HUES6 (cell line): ENCODE data around the gene GRPEL2.

ENCODE experiments used
- H3K27ac ChIP-seq: 2 replicates; pipeline ENCODE4 v1.7.0; 2013; ENCODE audit warnings: low read depth, mild to moderate bottlenecking, low read length, inconsistent platforms
- H3K27me3 ChIP-seq: 2 replicates; pipeline ENCODE4 v1.6.1; 2013; ENCODE audit warnings: low read length; ENCODE audit not compliant: control insufficient read depth, insufficient read depth
- H3K36me3 ChIP-seq: 2 replicates; pipeline ENCODE4 v1.6.1; 2013; ENCODE audit warnings: low read length; ENCODE audit not compliant: control insufficient read depth, insufficient read depth
- H3K4me1 ChIP-seq: 2 replicates; pipeline ENCODE4 v1.6.1; 2013; ENCODE audit warnings: low read length; ENCODE audit not compliant: control insufficient read depth, insufficient read depth
- H3K4me3 ChIP-seq: 2 replicates; pipeline ENCODE4 v1.5.1; 2013; ENCODE audit warnings: low read depth, low read length
- H3K9ac ChIP-seq: one replicate; pipeline ENCODE4 v1.6.1; 2013; ENCODE audit warnings: mild to moderate bottlenecking, low read length
- H3K9me3 ChIP-seq: 2 replicates; pipeline ENCODE4 v1.6.1; 2013; ENCODE audit warnings: low read depth, low read length; ENCODE audit not compliant: control insufficient read depth, insufficient read depth

The GRPEL2 gene

GRCh38 chr5:149340920-149341319, 4.4 kb upstream of the GRPEL2 start:
- no peak overlapping the region for H3K4me3 ChIP-seq
- no peaks in the 10 kb centered on the region for H3K27me3 ChIP-seq
- H3K9ac ChIP-seq: no peak overlapping the region
- no peak overlapping the region for H3K27ac ChIP-seq
- H3K36me3 ChIP-seq: no peaks in the 10 kb centered on the region
- H3K4me1 ChIP-seq: no peaks in the 10 kb centered on the region
- H3K9me3 ChIP-seq: no peaks in the 10 kb centered on the region

GRCh38 chr5:149341876-149342275, 3.4 kb upstream of the GRPEL2 start:
- H3K27ac ChIP-seq: no peak overlapping the region
- H3K27me3 ChIP-seq: no peaks in the 10 kb centered on the region
- no peak overlapping the region for H3K9ac ChIP-seq
- H3K4me1 ChIP-seq: no peaks in the 10 kb centered on the region; the same call in 1 of the 2 replicates
- no peaks in the 10 kb centered on the region for H3K36me3 ChIP-seq
- no peaks in the 10 kb centered on the region for H3K9me3 ChIP-seq
- no peak overlapping the region for H3K4me3 ChIP-seq

- H3K36me3 ChIP-seq: peaks cover 23% of the 10 kb centered on the region
- no peak overlapping the region for H3K4me3 ChIP-seq
- H3K9ac ChIP-seq: no peak overlapping the region
- no peaks in the 10 kb centered on the region for H3K27me3 ChIP-seq
- no peaks in the 10 kb centered on the region for H3K9me3 ChIP-seq
- H3K4me1 ChIP-seq: no peaks in the 10 kb centered on the region; the same call in 1 of the 2 replicates
- H3K27ac ChIP-seq: no peak overlapping the region
Observed at GRCh38 chr5:149344151-149344550, 1.1 kb upstream of the GRPEL2 start.

GRCh38 chr5:149345892-149346222, 558 bp downstream of the GRPEL2 start:
- no peaks in the 10 kb centered on the region for H3K27me3 ChIP-seq
- no peaks in the 10 kb centered on the region; the same call in 1 of the 2 replicates for H3K4me1 ChIP-seq
- H3K9me3 ChIP-seq: no peaks in the 10 kb centered on the region
- H3K4me3 ChIP-seq: peak overlapping the region; percentile 80
- peak overlapping the region; percentile 69 for H3K27ac ChIP-seq
- peaks cover 40% of the 10 kb centered on the region for H3K36me3 ChIP-seq
- H3K9ac ChIP-seq: peak overlapping the region; percentile 91

GRCh38 chr5:149348518-149348917, 3.2 kb downstream of the GRPEL2 start:
- no peaks in the 10 kb centered on the region for H3K27me3 ChIP-seq
- H3K36me3 ChIP-seq: peaks cover 66% of the 10 kb centered on the region
- H3K9me3 ChIP-seq: no peaks in the 10 kb centered on the region
- H3K4me1 ChIP-seq: no peaks in the 10 kb centered on the region; the same call in 1 of the 2 replicates
- H3K4me3 ChIP-seq: no peak overlapping the region
- H3K9ac ChIP-seq: no peak overlapping the region
- H3K27ac ChIP-seq: no peak overlapping the region

- Histone ChIP-seq H3K9ac (no peak overlapping the region), H3K4me1 (no peaks in the 10 kb centered on the region; the same call in 1 of the 2 replicates), H3K27ac (no peak overlapping the region), H3K36me3 (peaks cover 74% of the 10 kb centered on the region), H3K27me3 (no peaks in the 10 kb centered on the region), H3K9me3 (no peaks in the 10 kb centered on the region), H3K4me3 (no peak overlapping the region)
Observed at GRCh38 chr5:149349382-149349781, 4.1 kb downstream of the GRPEL2 start.

GRCh38 chr5:149352169-149352568, 6.9 kb downstream of the GRPEL2 start:
- Histone ChIP-seq H3K36me3 (peaks cover 86% of the 10 kb centered on the region), H3K4me1 (no peaks in the 10 kb centered on the region), H3K9me3 (no peaks in the 10 kb centered on the region)

GRCh38 chr5:149353911-149354310, 8.6 kb downstream of the GRPEL2 start:
- peaks cover 68% of the 10 kb centered on the region for H3K36me3 ChIP-seq
- peaks cover 5% of the 10 kb centered on the region for H3K4me1 ChIP-seq

More at GRCh38 chr5:149352169-149352568, 6.9 kb downstream of the GRPEL2 start:
- Histone ChIP-seq H3K9ac (no peak overlapping the region), H3K27ac (no peak overlapping the region), H3K4me3 (no peak overlapping the region), H3K27me3 (no peaks in the 10 kb centered on the region)

GRCh38 chr5:149355688-149356087, 10.4 kb downstream of the GRPEL2 start:
- peaks cover 5% of the 10 kb centered on the region for H3K4me1 ChIP-seq
- no peaks in the 10 kb centered on the region for H3K9me3 ChIP-seq
- H3K9ac ChIP-seq: no peak overlapping the region
- H3K4me3 ChIP-seq: no peak overlapping the region
- no peaks in the 10 kb centered on the region; the same call in 1 of the 2 replicates for H3K27me3 ChIP-seq
- H3K36me3 ChIP-seq: peaks cover 51% of the 10 kb centered on the region
- H3K27ac ChIP-seq: no peak overlapping the region

More at GRCh38 chr5:149353911-149354310, 8.6 kb downstream of the GRPEL2 start:
- Histone ChIP-seq H3K9ac (no peak overlapping the region), H3K27me3 (no peaks in the 10 kb centered on the region), H3K9me3 (no peaks in the 10 kb centered on the region), H3K27ac (no peak overlapping the region), H3K4me3 (no peak overlapping the region)

- Histone ChIP-seq H3K27me3 (no peaks in the 10 kb centered on the region; the same call in 1 of the 2 replicates), H3K9ac (no peak overlapping the region), H3K27ac (no peak overlapping the region), H3K9me3 (no peaks in the 10 kb centered on the region), H3K36me3 (peaks cover 44% of the 10 kb centered on the region), H3K4me3 (no peak overlapping the region), H3K4me1 (peaks cover 5% of the 10 kb centered on the region)
Observed at GRCh38 chr5:149356391-149356790, 11.1 kb downstream of the GRPEL2 start.

- Histone ChIP-seq H3K27me3 (no peaks in the 10 kb centered on the region; the same call in 1 of the 2 replicates), H3K36me3 (peaks cover 31% of the 10 kb centered on the region), H3K4me1 (peaks cover 5% of the 10 kb centered on the region), H3K9ac (peak within 1 kb of the TSS; percentile 52), H3K4me3 (peak within 1 kb of the TSS; percentile 90), H3K9me3 (no peaks in the 10 kb centered on the region), H3K27ac (no peak within 1 kb of the TSS)
Observed at GRCh38 chr5:149357370-149358293, 12.3 kb downstream of the GRPEL2 start, which contains the start of gene PCYOX1L. Gene PCYOX1L, plus strand, starts transcription at chr5:149358046. Its CDS starts 23 bp downstream, at chr5:149358069.
